Measurements from ENCODE around the gene GALP. TPM values are rescaled to one million over a fixed set of nuclear protein-coding genes. Genes with fewer than 3 reads are reported as not detected.
A peak's percentile ranks its signal among the peaks of the same experiment; 100 is the strongest.
"Not testable (repeated sequence)": the region's sequence is repeated elsewhere in the genome, so short reads cannot be mapped to it uniquely, and the experiment has no call there.

GALP gene
- not detected in 2 replicates for total RNA-seq
- polyA plus RNA-seq: not detected in 2 replicates
- not detected in 2 replicates for polyA plus RNA-seq (2011; cell fraction: cytosol; rRNA removed)
- polyA plus RNA-seq (2011; cell fraction: nucleus; rRNA removed): not detected in 2 replicates
- not detected in 2 replicates for polyA plus RNA-seq (2012)
- not detected in 2 replicates for polyA minus RNA-seq
- not detected for polyA minus RNA-seq (2011; cell fraction: cytosol; rRNA and poly(A)+ RNA removed)
- not detected in 2 replicates for polyA minus RNA-seq (2011; cell fraction: nucleus; rRNA and poly(A)+ RNA removed)
- not detected for Bru-seq, nascent RNA
- not detected for BruChase-seq, experiment 1, labeled RNA remaining after a 6-hour chase
- BruChase-seq, experiment 2, labeled RNA remaining after a 2-hour chase: percentile 8 among the genes with signal in this experiment
- long read RNA-seq: 0 reads

DNA sequence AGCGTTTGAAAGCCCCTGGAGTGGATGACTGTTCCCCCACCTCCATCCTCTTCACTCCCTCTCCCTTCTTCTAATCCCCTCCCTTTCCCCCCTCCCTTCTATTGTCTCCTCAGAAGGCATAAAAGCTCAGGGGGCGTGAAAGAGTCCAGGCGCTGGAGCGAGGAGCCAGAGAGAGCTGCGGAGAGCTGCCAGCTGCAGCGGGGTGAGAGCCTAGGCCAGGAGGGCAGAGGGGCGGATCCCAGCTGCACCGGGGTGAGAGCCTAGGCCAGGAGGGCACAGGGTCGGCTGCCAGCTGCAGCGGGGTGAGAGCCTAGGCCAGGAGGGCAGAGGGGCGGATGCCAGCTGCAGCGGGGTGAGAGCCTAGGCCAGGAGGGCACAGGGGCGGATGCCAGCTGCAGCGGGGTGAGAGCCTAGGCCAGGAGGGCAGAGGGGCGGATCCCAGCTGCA is at the start of gene GALP:
Gene GALP (plus strand): TSS at position 148 of the 447 bp plus-strand sequence. CDS start 1,101 bp downstream, outside the sequence.
- H3K79me2 ChIP-seq (ENCODE audit: control insufficient read depth, insufficient read depth, low read length); intact Hi-C loops (cut with micrococcal nuclease); H3K4me3 ChIP-seq (replicated peaks in 1 of 3; ENCODE audit: insufficient read depth in 1 of 3, low read depth in 1 of 3, low read length in 3 of 3); DNase-seq (ENCODE audit: low read depth, low spot score); H4K20me1 ChIP-seq (replicated peaks; ENCODE audit: control insufficient read depth, extremely low read depth, insufficient read depth, low read length); H3K36me3 ChIP-seq (ENCODE audit: control insufficient read depth in 2 of 2, extremely low read depth in 1 of 2, insufficient read depth in 2 of 2, low read length in 2 of 2); H3K4me2 ChIP-seq (ENCODE audit: insufficient read depth, low read length); H3K27me3 ChIP-seq (ENCODE audit: control insufficient read depth in 2 of 2, insufficient read depth in 2 of 2, low read length in 2 of 2); dilution Hi-C loops (cut with MboI; ENCODE audit: extremely low pct_ligation_motif_present, low sequenced_read_pairs); POLR2A ChIA-PET; BruUV-seq (replicated peaks); H3K9ac ChIP-seq (replicated peaks; ENCODE audit: extremely low read depth, insufficient read depth, low read length); FAIRE-seq; H3K27ac ChIP-seq (ENCODE audit: insufficient read depth, low read depth, low read length); H3K4me1 ChIP-seq (ENCODE audit: control insufficient read depth, extremely low read depth, insufficient read depth, low read length); H2AFZ ChIP-seq (ENCODE audit: low read depth, low read length); H3K9me1 ChIP-seq (replicated peaks; ENCODE audit: control insufficient read depth, extremely low read depth, insufficient read depth, low read length); H3K9me3 ChIP-seq (replicated peaks; ENCODE audit: control insufficient read depth, insufficient read depth, low read length): not testable (repeated sequence)
- CTCF ChIA-PET: interaction anchor here (1.6 to 13.9 kb wide), 3 partner anchors 99 to 157 kb away, joined by 5 to 328 read pairs (median 48); no protein-coding TSS in a partner anchor

DNA sequence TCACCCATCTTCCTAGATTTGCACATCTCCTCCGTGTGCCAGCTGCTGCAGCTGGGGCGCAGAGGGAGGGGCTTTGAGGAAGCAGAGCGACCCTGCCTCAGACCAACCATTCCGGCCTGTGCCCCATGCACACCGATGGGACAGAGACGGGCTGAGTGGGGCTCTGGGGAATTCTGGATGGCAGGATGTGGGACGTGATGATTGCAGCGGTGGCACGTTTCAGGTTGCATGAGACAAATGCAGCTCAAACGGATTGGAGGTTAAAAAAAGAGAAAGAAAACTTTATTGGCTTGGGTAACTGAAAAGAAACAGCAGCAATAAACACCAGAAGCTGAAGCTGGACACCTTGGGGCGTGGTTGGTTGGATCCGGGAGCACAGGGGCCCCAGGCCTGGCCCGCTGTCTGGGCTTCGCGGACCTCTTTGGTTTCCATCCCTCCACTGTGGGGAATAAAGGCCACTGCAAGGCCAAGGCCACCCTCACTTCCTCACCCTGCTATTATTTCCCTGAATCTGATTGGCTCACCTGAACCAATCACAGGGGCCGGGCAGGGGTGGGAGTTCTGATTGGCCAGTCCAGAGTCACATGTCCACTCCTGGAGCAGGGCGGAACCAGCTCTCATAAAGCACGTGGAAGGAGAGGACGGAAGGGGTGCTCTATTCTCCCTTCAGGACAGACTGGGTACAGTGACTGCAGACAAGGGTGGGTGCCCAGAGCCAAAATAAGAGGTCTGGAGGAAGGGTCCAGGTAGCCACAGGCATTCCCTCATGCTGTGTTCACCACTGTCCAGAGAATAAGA is 48.6 kb upstream of the GALP start:
- Histone ChIP-seq H4K20me1 (replicated peaks; ENCODE audit: control insufficient read depth, extremely low read depth, insufficient read depth, low read length) (no peaks in the 10 kb centered on the region), H3K27me3 (ENCODE audit: control insufficient read depth in 2 of 2, insufficient read depth in 2 of 2, low read length in 2 of 2) (no peaks in the 10 kb centered on the region), H3K4me3 (replicated peaks in 1 of 3; ENCODE audit: insufficient read depth in 1 of 3, low read depth in 1 of 3, low read length in 3 of 3) (no peak overlapping the region), H3K79me2 (ENCODE audit: control insufficient read depth, insufficient read depth, low read length) (no peaks in the 10 kb centered on the region), H3K9me1 (replicated peaks; ENCODE audit: control insufficient read depth, extremely low read depth, insufficient read depth, low read length) (no peaks in the 10 kb centered on the region), H3K4me2 (ENCODE audit: insufficient read depth, low read length) (no peak overlapping the region), H3K36me3 (ENCODE audit: control insufficient read depth in 2 of 2, extremely low read depth in 1 of 2, insufficient read depth in 2 of 2, low read length in 2 of 2) (no peaks in the 10 kb centered on the region), H3K9ac (replicated peaks; ENCODE audit: extremely low read depth, insufficient read depth, low read length) (no peak overlapping the region), H3K27ac (ENCODE audit: insufficient read depth, low read depth, low read length) (no peak overlapping the region), H3K4me1 (ENCODE audit: control insufficient read depth, extremely low read depth, insufficient read depth, low read length) (no peaks in the 10 kb centered on the region), H2AFZ (ENCODE audit: low read depth, low read length) (no peak overlapping the region), H3K9me3 (replicated peaks; ENCODE audit: control insufficient read depth, insufficient read depth, low read length) (no peaks in the 10 kb centered on the region)
- TF ChIP-seq MYC (IDR thresholded peaks at IDR 0.05; ENCODE audit: low read depth, low read length) (no peak), POLR2AphosphoS5 (IDR thresholded peaks at IDR 0.05; ENCODE audit: insufficient read depth, low read depth, low read length) (no peak), GATA2 (IDR thresholded peaks at IDR 0.05; ENCODE audit: insufficient read depth, insufficient read length, low read depth, low read length) (no peak)
- no TSS peak for BruUV-seq (replicated peaks)
- DNase-seq (ENCODE audit: low read depth, low spot score) (no peak), FAIRE-seq (no peak)
- POLR2A ChIA-PET: no interaction called here
- CTCF ChIA-PET: no interaction called here
- intact Hi-C loops (cut with micrococcal nuclease): loop anchor here (10.0 kb wide), 1 partner anchor 472 kb away; the partner anchor contains the start of gene U2AF2
- dilution Hi-C loops (cut with MboI; ENCODE audit: extremely low pct_ligation_motif_present, low sequenced_read_pairs): no loop called here
